Stimulated activated CD4-positive, alpha-beta T cell treated with anti-CD3 and anti-CD28 coated beads, TNF-alpha, amount 100 ng/mL, for 48 hours (primary cell): ENCODE data around the gene DAAM2.

ENCODE experiments used
- DNase-seq, 3 donors: peaks; one replicate each; pipeline ENCODE4 v3.0.0-alpha.2; 2020; ENCODE audit warnings: low read depth in 3 of 3

The DAAM2 gene

GRCh38 chr6:39929733-39930461 is 137.7 kb downstream of the DAAM2 start:
- no peak for DNase-seq

DNA sequence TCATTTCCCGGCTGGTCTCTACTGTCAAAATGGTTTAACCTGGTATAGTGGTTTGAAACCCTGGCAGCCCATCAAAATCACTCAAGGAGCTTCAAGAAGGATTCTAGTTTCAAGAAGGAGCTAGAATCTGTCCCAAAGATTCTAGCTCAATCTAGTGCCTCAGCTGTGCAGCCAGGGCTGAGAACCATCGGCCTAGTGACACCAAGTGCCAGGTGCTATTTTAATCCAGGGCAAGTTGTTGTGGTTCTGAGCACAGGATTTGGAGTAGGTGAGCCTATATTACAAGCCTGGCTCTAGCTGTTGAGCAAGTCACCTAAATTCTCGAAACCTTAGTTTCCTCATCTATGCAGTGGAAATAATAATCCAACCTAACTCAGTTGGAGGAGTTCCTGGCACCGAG is 138.4 kb downstream of the DAAM2 start:
- DNase-seq = no peak

- DNase-seq = no peak
Observed at GRCh38 chr6:39931607-39932006, 139.4 kb downstream of the DAAM2 start.

GRCh38 chr6:39932386-39932910 is 140.3 kb downstream of the DAAM2 start:
- no peak for DNase-seq

DNA sequence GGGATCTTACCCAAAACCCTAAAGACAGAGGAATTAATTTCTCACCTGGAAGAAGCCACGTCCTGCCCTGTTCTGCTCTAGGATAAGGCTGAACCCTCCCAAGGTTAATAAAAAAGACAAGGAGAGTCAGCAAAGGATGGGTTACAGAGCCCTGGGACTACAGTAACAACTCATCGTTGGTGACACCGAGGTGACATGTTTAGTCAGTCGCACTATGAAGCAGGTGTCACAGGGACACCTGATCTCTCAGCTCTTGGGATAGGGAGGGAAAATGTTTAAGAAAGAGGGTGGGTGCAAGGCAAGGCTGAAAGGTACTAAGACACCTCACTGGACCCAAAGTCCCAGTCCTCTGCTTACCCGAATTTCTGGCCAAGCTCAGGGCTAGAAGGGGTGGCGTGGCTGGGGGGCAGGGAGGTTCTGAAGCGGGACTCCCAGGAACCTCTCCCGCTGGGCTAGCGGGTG is 141.5 kb downstream of the DAAM2 start:
- DNase-seq = no peak

DNA sequence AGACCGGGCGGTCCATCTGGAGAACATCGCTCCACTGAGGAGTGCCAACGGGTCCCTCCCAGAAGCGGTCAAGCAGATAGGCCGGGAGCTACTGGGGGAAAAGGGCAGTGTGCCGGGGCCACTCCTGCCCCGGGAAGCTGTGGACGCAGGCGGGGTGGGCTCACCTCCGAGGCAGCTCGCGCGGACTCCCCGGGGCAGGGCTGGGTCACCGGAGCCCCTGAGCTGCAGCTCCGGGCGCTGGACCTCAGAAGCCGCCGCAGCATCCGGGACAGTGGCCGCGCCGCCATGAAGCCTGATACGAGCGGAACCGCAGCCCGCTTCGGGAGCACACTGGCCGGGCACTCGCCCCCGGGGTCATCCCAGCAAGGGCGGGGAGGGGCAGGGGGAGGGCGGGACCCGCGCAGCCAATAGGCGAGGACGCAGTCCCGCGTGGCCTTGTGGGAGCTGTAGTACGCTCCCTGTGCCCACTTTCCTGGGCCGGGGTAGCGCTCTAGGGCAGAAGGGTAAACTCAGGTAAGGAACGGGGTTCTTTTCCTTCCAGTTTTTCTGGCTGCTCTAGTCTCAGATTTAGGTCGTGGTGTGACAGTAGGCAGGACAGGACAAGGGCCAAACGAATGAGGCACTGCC is 142.1 kb downstream of the DAAM2 start, which contains the start of gene MOCS1:
MOCS1 (minus strand) TSS at position 332 of the 627 bp plus-strand sequence; CDS start at position 287, 45 bp downstream.
- DNase-seq = peak in 2 of 3 donors; percentile 8 to 42

DNA sequence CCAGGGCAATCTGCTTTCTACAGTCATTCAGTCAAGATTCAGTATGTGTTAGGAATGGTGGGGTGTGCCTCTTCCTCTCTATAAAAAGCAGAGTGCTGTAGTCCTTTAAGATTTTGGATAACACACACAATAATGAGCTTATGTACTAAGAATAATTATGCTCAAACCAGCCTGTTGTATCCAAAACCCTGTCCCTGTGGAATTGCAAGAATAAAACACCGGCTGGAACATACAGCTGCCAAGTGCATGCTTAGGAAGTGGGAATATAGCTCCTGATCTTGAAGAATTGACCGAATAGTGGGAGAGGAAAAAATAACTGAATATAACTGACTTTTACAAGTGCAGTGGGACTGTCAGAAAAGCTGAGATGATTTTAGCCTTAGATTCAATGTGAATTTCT is 143.1 kb downstream of the DAAM2 start:
- DNase-seq = no peak

DNA sequence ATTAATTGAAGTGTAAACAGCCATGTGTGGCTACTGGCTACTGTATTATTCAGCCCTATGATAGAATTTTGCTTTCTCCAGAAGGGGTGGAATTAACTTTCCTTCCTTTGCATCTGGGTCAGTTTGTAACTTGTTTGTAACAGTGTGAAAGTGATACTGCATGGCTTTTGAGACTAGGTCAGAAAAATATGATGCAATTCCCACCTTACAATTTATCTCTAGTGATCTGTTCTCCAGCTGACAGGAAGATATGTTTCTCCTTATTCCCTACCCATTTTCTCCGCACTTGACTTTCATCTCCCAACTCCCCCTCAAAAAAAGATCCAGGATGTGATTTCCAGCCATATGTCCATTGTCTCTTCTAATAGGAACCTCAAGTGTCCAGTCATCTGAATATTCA is 144.7 kb downstream of the DAAM2 start:
- DNase-seq = no peak

GRCh38 chr6:39937686-39938333 is 145.6 kb downstream of the DAAM2 start:
- DNase-seq = no peak

- no peak for DNase-seq
Observed at GRCh38 chr6:39938773-39939654, 146.8 kb downstream of the DAAM2 start.

DNA sequence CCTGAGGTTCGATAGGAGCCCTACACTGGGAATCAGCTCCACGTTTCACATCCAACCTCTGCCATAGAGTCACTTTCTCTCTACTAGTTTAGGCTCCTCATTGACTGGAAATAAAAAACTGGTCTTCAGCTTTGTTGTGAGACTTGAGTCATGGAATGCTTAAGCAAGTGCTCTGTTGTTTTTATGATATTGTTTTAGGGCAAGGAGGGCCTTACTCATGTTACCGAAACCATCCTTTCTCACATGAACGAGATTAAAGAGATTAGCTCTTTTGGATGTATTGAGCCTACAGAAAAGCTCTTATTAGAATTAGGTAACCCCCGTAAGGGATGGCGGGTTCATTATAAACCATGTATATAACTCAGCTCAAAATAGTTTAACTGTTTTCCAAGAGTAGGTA is 149.0 kb downstream of the DAAM2 start:
- no peak for DNase-seq

DNA sequence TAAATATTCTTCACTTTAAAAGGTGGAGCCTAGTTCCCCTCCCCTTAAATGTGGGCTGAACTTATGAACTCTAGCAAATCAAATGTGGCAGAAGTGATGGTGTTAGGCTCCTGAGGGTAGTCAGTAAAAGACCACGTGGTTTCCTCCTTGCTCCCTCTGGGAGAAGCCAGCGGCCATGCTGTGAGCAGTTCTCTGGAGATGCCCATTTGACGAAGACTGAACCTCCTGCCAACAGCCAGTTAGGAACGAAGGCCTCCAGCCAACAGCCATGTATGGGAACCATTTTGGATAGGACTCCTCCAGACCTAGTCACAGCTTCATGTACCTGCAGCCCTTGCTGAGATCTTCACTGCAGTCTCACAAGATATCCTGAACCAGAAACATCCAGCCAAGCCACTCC is 149.6 kb downstream of the DAAM2 start:
- DNase-seq = no peak

DNA sequence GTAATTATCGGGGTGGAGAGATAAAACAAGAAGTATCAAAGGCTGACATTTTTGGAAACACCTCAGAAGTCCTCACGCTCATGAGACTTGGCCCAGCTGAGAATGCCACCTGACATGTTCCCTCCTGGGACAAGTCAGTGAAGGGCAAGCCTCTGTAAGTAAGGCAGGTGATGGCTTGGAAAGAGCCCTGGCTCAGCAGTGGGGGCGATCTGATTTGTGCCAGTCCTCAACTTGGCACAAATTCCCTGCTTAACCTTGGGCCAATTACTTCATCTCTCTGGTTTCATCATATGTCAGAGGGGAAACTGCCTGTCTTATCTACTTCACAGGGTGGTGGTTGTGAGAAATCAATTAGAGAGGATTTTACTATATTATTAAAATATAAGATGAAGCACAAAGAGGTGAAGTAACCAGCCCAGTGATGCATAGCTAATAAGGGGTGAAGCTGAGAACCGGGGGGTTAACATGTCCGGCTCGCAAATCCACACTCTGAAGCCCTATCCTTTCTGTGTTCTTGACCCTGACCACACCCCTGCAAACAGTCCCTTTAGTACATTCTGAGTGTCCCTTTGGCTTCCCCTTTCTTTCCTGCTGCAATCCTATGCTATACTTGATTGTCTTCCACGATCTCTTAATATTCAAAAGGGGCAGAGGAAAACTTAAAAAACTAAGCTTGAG is 150.9 kb downstream of the DAAM2 start:
- no peak for DNase-seq

DNA sequence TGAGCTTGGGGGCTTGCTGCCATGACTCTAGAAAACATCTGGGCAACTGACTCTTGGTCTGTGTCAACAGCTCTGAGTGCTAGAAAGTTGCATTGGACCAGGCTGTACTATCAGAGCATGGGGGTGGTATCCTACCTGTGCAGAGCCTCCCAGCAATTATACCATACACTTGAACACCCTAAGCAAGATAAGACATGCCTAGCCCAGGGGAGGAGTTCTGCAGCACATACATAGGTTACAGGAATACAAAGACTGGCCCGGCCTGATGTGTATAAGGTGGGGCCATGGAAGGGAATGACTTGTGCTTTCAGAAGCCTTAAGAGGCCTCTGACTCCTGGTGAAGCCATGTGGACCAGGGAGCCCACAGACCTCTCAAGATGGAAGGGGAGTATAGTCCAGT is 153.4 kb downstream of the DAAM2 start:
- no peak for DNase-seq

DNA sequence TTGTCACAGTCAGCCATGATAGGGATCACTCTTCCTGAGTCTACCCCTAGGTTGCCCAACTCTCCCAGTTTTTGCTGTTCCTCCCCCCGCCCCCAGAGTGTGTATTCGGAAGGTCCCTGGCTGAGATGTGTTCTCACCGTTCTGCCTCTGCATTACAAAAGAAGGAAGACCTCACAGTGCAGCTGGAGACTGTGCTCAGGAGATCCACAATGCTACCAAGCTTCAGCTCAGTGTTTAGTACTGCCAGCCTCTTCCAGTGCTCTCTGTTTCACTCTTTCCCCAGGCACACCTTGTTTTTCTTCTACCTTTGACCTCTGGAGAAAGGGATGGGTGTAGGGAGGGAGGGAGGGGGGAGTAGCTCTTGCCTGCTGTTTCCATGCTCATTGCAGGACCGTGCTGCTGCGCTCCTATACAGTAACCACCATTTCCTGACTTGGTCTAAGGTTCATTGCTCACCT is 155.5 kb downstream of the DAAM2 start:
- no peak for DNase-seq

DNA sequence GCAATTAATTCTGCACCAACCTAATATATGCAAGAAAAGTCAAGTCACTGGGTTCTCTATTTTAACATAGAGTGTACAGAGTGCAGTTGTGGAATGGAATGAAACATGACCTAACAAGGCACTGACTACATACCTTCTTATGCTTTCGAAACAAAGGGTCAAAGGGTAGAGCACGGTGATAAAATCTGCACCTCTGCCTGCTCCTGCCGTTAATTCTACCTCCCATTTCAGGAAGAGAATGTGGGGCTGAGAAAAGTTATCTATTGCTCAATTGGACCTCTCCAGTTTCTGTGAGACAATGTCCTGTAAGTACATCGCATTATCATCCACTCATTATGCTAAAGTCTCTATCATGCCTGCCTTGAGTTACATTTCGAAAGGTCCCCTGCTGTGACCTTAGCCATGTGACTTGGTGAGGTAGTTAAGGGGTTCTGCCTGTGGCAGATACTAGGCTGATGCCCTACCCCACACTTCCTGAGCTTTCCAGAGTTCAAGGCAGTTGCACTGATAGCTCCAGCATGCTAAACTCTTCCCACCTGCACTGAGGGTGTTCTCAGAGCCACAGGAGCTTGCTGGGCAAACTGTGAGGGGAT is 156.1 kb downstream of the DAAM2 start:
- no peak for DNase-seq

DNA sequence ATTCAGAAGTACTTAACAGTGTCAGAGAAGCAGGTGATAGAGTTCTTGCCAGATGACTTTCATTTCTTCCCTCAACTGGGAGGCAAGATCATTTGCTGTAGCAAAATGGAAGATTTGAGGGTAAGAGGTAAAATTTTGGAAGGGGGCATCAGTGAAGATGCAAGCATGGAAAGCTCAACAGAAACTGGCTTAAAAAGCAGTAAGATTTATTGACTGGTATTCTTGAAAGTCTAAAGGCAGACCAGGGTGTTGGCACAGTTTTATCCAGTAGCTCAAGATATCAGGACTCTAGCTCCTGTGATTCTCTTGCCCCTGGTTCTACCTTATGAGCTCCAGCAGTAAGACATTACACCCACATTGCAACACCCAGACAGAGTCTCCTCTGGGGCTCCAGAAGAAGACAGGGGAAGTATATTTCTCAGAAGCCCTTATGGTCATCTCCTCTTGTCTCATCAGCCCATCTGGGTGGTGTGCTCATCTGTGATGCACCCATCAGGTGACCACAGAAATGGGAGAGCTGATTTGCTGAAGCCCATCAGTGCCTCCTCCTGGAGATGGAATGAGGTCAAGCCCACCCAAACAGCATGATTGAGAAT is 158.0 kb downstream of the DAAM2 start:
- no peak for DNase-seq

- no peak for DNase-seq
Observed at GRCh38 chr6:39951191-39951590, 159.0 kb downstream of the DAAM2 start.

DNA sequence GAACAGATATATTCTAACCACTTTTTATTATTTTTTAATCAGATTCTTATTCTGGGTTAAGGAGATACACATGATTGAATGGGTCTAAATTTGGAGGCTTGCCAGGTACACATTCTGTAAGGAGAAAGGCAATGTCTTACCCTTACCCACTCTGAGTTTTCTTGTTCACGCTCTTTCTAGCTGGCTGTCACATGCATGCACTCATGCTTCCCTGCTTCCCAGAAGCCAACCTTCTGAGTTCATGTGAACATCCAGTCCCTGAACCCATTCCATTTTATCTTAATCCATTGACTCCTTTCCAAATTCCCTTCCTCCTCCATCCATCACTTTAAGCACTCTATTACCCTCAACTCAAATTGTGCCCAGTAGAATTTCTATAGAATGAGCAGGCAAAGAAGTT is 159.5 kb downstream of the DAAM2 start:
- DNase-seq = no peak

- DNase-seq = no peak
Observed at GRCh38 chr6:39952167-39952566, 160.0 kb downstream of the DAAM2 start.
